ENCODE measurements around the gene FAM131C. TPM values are rescaled to one million over a fixed set of nuclear protein-coding genes. Genes with fewer than 3 reads are reported as not detected.

Gene FAM131C
- total RNA-seq, 2 donors from 2014 or later = not detected

DNA sequence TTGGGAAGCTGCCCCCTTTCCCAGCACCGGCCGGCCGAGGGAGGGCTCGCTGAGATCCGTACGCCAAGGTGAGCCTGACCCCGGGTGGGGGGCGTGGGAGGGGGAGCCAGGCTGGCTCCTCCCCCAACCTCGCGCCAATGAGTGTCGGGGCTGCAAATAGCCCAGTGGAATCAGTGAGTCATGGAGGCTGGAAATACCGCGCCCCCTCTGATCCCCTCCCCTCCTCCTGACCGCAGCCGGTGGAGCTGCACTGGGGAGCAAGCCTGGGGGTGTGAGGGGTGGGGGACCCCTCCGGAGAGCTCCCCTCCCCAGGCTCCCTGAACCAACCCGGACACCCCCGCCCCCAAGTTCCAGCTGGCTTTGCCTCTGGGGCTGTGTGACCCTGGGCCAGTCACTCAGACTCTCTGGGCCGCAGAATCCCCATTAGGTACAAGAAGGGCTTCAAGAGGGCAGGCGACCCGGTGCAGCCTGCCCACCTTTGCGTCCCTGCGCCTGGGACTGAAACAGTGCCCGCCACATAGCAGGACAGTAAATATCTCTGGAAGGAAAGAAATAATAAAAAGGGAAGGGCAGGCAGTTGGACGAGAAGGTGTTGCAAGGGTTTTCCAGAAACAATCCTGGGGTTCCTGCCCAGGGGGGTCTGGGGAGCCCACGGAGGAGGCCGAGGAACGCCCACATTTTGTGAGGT is 60.1 kb downstream of the FAM131C start:
- ATAC-seq (peak; percentile 60), DNase-seq (peak; percentile 47 to 61)
- intact Hi-C loops (cut with DNase I, micrococcal nuclease) = no loop called here

DNA sequence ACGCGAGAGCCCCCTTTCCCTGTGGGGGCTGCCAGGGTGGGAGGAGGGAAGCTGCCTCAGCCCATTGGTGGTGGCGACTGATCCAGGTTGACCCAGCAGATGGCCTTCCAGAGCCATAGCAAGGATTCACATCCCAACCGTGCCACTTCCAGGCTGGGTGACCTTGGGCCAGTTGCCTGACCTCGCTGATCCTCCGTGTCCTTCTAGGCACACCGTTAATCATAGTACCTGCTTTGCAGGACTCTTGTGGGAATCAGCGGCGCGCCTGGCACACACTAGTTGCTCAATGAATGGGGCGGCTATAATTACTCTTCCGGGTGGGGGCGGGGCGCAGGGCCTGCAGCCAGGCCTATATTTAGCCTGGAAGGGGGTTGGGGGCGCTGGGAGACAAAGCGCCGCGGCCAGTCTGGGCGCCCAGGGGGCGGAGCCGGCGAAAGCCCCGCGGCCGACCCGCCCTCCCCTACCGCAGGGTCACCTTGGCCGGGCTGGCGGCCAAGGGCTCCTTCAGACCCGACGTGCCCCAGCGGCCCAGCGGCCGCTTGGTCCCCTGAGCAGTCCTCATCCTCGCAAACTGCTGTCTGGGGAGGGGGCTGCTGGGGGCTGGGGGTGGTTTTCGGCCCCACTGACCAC is 60.7 kb downstream of the FAM131C start:
- ATAC-seq = peak; percentile 65
- intact Hi-C loops (cut with DNase I, micrococcal nuclease) = no loop called here
- DNase-seq = peak; percentile 66 to 73

DNA sequence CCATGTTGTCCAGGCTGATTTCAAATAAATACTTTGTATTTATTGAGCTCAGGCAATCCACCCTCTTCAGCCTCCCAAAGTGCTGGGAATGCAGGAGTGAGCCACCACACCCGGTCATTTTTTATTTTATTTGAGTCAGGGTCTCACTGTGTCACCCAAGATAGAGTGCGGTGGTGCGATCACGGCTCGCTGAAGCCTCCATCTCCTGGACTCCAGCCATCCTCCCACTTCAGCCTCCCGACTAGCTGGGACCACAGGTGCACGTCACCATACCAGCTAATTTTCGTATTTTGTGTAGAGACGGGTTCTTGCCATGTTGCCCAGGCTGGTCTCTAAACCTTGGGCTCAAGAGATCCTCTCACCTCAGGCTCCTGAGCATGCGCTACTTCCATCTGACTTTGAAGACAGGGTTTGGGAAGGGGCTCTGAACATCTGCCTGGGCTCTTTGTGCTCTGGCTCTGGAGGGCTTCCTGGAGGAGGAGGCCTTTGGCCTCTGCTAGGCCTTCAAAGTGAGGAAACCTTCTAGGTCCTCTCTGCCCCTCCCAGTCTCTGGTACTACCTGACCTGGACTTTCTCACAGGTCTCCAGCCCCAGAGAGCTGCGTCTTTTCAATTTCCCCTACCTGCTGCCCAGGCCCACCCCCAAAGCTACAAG is 61.4 kb downstream of the FAM131C start:
- DNase-seq (no peak), ATAC-seq (no peak)
- intact Hi-C loops (cut with DNase I, micrococcal nuclease) = no loop called here

DNA sequence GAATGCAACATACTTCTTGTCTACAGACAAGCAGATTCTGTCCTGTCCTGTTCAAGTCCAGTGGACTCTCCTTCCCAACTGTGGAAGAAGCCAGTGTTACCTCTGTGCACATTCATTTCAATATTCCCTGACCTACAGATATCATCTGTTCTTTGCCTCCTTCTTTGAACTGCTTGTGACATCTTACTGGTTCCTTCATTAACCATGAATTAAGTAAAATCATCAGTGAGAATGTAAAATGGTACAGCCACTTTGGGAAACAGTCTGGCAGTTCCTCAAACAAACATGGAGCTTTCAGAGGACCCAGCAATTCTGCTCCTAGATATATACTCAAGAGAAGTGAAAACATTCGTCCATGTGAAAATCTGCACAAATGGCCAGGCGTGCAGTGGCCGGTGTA is 62.6 kb downstream of the FAM131C start:
- ATAC-seq = no peak
- no peak for DNase-seq
- intact Hi-C loops (cut with DNase I, micrococcal nuclease) = no loop called here

DNA sequence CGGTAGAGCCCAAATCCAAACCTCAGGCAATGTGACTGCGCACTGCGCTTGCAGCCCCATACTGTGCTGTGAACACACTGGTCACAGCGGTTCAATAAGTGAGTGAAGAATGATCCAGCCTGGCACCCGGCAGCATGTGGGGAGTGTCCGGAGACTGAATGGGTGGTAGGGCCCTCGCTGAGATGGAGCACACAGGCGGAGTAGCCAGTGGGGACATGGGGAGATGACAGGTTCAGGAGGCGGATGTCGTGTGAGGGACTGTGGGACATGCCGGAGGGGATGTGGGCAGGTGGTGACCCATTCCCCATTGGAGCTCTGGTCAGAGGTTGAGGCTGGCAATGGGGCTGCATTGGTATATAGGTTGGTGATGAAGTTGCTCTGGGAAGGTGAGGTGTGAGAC is 63.8 kb downstream of the FAM131C start:
- no peak for ATAC-seq
- no peak for DNase-seq
- intact Hi-C loops (cut with DNase I, micrococcal nuclease) = loop anchor here in 1 of 2 donors (5.0 kb wide), 1 partner anchor 48 kb away; no protein-coding TSS in a partner anchor

DNA sequence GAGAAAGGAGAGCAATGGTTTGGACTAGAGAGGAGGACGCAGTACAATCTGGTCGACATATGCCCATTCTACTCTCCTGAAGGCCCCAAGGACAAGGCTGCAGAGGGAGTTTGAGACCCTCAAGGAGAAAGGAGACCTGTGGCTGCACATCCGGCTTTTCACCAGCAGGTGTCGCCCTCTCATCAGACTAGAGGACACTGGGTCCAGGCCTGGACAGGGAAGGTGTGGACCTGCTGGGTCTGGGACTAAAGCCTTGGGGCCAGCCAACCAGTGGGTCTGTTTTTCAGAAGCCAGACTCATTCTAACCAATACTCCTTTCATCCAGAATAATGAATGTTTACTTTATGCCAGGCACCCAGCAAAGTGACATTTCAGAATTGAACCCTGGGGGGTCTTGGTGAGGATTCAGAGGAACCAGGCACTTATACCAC is 64.4 kb downstream of the FAM131C start:
- ATAC-seq (peak; percentile 50), DNase-seq (peak; percentile 64 to 81)
- intact Hi-C loops (cut with DNase I, micrococcal nuclease) = loop anchor here in 1 of 2 donors (5.0 kb wide), 1 partner anchor 48 kb away; no protein-coding TSS in a partner anchor

Other genes with a start within 250 kb of the FAM131C start
- gene SPEN, start 225.9 kb downstream of the FAM131C start, total RNA-seq = 10 to 100 TPM; 46.7 to 47.6 TPM
- 10 to 100 TPM; 29.1 to 30.0 TPM for gene ZBTB17, start 97.5 kb downstream of the FAM131C start, total RNA-seq
- not detected for gene SRARP, start 69.4 kb downstream of the FAM131C start, total RNA-seq
- gene HSPB7, start 55.6 kb downstream of the FAM131C start, total RNA-seq = 10 to 100 TPM in 1 of 2 donors, under 1 TPM in 1; 0.73 to 17.6 TPM
- 1 to 10 TPM in 1 of 2 donors, under 1 TPM in 1; 0.73 to 1.7 TPM for gene CLCNKA, start 51.6 kb downstream of the FAM131C start, total RNA-seq
- under 1 TPM in 1 of 2 donors, not detected in 1; 0.14 TPM for gene CLCNKB, start 29.9 kb downstream of the FAM131C start, total RNA-seq
- 10 to 100 TPM; 44.3 to 48.1 TPM for gene EPHA2, start 82.4 kb upstream of the FAM131C start, total RNA-seq
- 10 to 100 TPM in 1 of 2 donors, 1 to 10 TPM in 1; 8.0 to 10.6 TPM for gene ARHGEF19, start 139.0 kb upstream of the FAM131C start, total RNA-seq
- 1 to 10 TPM; 5.9 to 7.6 TPM for gene CPLANE2, start 163.5 kb upstream of the FAM131C start, total RNA-seq